Measurements from ENCODE around the gene FYB2. TPM values are rescaled to one million over a fixed set of nuclear protein-coding genes. Genes with fewer than 3 reads are reported as not detected.
"Not testable (repeated sequence)": the region's sequence is repeated elsewhere in the genome, so short reads cannot be mapped to it uniquely, and the experiment has no call there.

FYB2 gene
- polyA plus RNA-seq, 2 donors = 0.24 to 2.0 TPM

- Histone ChIP-seq H3K27me3 (ENCODE audit: control insufficient read depth in 1 of 2, insufficient read depth in 2 of 2, low read length in 2 of 2) (no peaks in the 10 kb centered on the region), H3K36me3 (ENCODE audit: control insufficient read depth in 2 of 2, insufficient read depth in 2 of 2, low read length in 1 of 2) (no peaks in the 10 kb centered on the region), H3K9me3 (ENCODE audit: control insufficient read depth in 2 of 2, insufficient read depth in 1 of 2, low read depth in 1 of 2, low read length in 1 of 2) (no peaks in the 10 kb centered on the region), H3K4me3 (ENCODE audit: low read depth in 1 of 2, low read length in 2 of 2) (no peak overlapping the region), H3K4me1 (ENCODE audit: control insufficient read depth in 2 of 2, insufficient read depth in 2 of 2, low read length in 1 of 2) (no peaks in the 10 kb centered on the region), H3K27ac (ENCODE audit: low read depth in 2 of 2, low read length in 1 of 2) (no peak overlapping the region)
- WGBS, 2 donors = 41 to 58% methylated on average over 3 of the region's 3 CpGs
Measured at GRCh38 chr1:56780128-56780750, 39.0 kb downstream of the FYB2 start.

DNA sequence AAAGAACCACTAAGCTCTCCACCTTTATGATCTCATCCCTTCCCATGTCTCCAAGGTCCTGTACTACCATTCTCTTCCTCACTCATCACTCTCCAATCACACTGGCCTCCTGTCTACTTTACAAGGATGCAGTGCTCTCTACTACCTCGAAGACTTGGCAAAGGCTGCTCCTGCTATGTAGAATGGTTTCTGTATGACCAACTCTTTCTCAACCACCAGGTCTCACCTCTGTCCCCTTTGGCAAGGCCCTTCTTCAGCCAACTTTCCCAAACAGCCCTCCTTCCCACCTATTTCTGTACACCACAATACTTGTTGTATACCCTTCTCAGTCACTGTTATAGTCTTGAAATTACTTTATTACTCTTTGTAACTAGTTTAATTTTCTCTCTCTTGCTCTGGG lies 41.2 kb downstream of the FYB2 start:
- Histone ChIP-seq H3K36me3 (ENCODE audit: control insufficient read depth in 2 of 2, insufficient read depth in 2 of 2, low read length in 1 of 2) (no peaks in the 10 kb centered on the region), H3K4me3 (ENCODE audit: low read depth in 1 of 2, low read length in 2 of 2) (no peak overlapping the region), H3K27me3 (ENCODE audit: control insufficient read depth in 1 of 2, insufficient read depth in 2 of 2, low read length in 2 of 2) (no peaks in the 10 kb centered on the region), H3K27ac (ENCODE audit: low read depth in 2 of 2, low read length in 1 of 2) (no peak overlapping the region), H3K4me1 (ENCODE audit: control insufficient read depth in 2 of 2, insufficient read depth in 2 of 2, low read length in 1 of 2) (no peaks in the 10 kb centered on the region), H3K9me3 (ENCODE audit: control insufficient read depth in 2 of 2, insufficient read depth in 1 of 2, low read depth in 1 of 2, low read length in 1 of 2) (no peaks in the 10 kb centered on the region)
- WGBS, 2 donors = 76 to 85% methylated on average over 1 of the region's 1 CpG

DNA sequence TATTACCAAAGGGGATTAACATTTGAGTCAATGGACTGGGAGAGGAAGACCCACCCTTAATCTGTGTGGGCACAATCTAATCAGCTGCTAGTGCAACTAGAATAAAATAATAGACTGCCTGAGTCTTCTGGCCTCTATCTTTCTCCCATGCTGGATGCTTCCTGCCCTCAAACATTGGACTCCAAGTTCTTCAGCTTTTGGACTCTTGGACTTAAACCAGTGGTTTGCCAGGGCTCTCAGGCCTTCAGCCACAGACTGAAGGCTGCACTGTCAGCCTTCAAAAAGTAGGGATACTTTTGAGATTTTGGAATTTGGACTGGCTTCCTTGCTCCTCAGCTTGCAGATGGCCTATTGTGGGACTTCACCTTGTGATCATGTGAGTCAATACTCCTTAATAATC lies 44.5 kb downstream of the FYB2 start:
- H3K27ac ChIP-seq (ENCODE audit: low read depth in 2 of 2, low read length in 1 of 2); H3K36me3 ChIP-seq (ENCODE audit: control insufficient read depth in 2 of 2, insufficient read depth in 2 of 2, low read length in 1 of 2); H3K4me1 ChIP-seq (ENCODE audit: control insufficient read depth in 2 of 2, insufficient read depth in 2 of 2, low read length in 1 of 2); H3K9me3 ChIP-seq (ENCODE audit: control insufficient read depth in 2 of 2, insufficient read depth in 1 of 2, low read depth in 1 of 2, low read length in 1 of 2); H3K4me3 ChIP-seq (ENCODE audit: low read depth in 1 of 2, low read length in 2 of 2); H3K27me3 ChIP-seq (ENCODE audit: control insufficient read depth in 1 of 2, insufficient read depth in 2 of 2, low read length in 2 of 2): not testable (repeated sequence)

- Histone ChIP-seq H3K9me3 (ENCODE audit: control insufficient read depth in 2 of 2, insufficient read depth in 1 of 2, low read depth in 1 of 2, low read length in 1 of 2) (no peaks in the 10 kb centered on the region), H3K27ac (ENCODE audit: low read depth in 2 of 2, low read length in 1 of 2) (no peak overlapping the region), H3K36me3 (ENCODE audit: control insufficient read depth in 2 of 2, insufficient read depth in 2 of 2, low read length in 1 of 2) (no peaks in the 10 kb centered on the region), H3K4me3 (ENCODE audit: low read depth in 1 of 2, low read length in 2 of 2) (no peak overlapping the region), H3K27me3 (ENCODE audit: control insufficient read depth in 1 of 2, insufficient read depth in 2 of 2, low read length in 2 of 2) (no peaks in the 10 kb centered on the region), H3K4me1 (ENCODE audit: control insufficient read depth in 2 of 2, insufficient read depth in 2 of 2, low read length in 1 of 2) (no peaks in the 10 kb centered on the region)
- WGBS, 2 donors = 57 to 65% methylated on average over 6 of the region's 6 CpGs
Measured at GRCh38 chr1:56774067-56774609, 45.1 kb downstream of the FYB2 start.

GRCh38 chr1:56773341-56774066 lies 45.7 kb downstream of the FYB2 start:
- Histone ChIP-seq H3K27ac (ENCODE audit: low read depth in 2 of 2, low read length in 1 of 2) (no peak overlapping the region), H3K36me3 (ENCODE audit: control insufficient read depth in 2 of 2, insufficient read depth in 2 of 2, low read length in 1 of 2) (no peaks in the 10 kb centered on the region), H3K27me3 (ENCODE audit: control insufficient read depth in 1 of 2, insufficient read depth in 2 of 2, low read length in 2 of 2) (no peaks in the 10 kb centered on the region), H3K4me1 (ENCODE audit: control insufficient read depth in 2 of 2, insufficient read depth in 2 of 2, low read length in 1 of 2) (no peaks in the 10 kb centered on the region), H3K4me3 (ENCODE audit: low read depth in 1 of 2, low read length in 2 of 2) (no peak overlapping the region), H3K9me3 (ENCODE audit: control insufficient read depth in 2 of 2, insufficient read depth in 1 of 2, low read depth in 1 of 2, low read length in 1 of 2) (no peaks in the 10 kb centered on the region)
- 69 to 73% methylated on average over 2 of the region's 2 CpGs for WGBS, 2 donors

GRCh38 chr1:56771717-56772116 lies 47.5 kb downstream of the FYB2 start:
- Histone ChIP-seq H3K4me1 (ENCODE audit: control insufficient read depth in 2 of 2, insufficient read depth in 2 of 2, low read length in 1 of 2) (no peaks in the 10 kb centered on the region), H3K4me3 (ENCODE audit: low read depth in 1 of 2, low read length in 2 of 2) (no peak overlapping the region), H3K27me3 (ENCODE audit: control insufficient read depth in 1 of 2, insufficient read depth in 2 of 2, low read length in 2 of 2) (no peaks in the 10 kb centered on the region), H3K36me3 (ENCODE audit: control insufficient read depth in 2 of 2, insufficient read depth in 2 of 2, low read length in 1 of 2) (no peaks in the 10 kb centered on the region), H3K9me3 (ENCODE audit: control insufficient read depth in 2 of 2, insufficient read depth in 1 of 2, low read depth in 1 of 2, low read length in 1 of 2) (no peaks in the 10 kb centered on the region), H3K27ac (ENCODE audit: low read depth in 2 of 2, low read length in 1 of 2) (no peak overlapping the region)
- 80% methylated on average over 3 of the region's 3 CpGs for WGBS, 2 donors

GRCh38 chr1:56758794-56759193 lies 60.4 kb downstream of the FYB2 start:
- Histone ChIP-seq H3K27ac (ENCODE audit: low read depth in 2 of 2, low read length in 1 of 2) (no peak overlapping the region), H3K4me1 (ENCODE audit: control insufficient read depth in 2 of 2, insufficient read depth in 2 of 2, low read length in 1 of 2) (no peaks in the 10 kb centered on the region), H3K36me3 (ENCODE audit: control insufficient read depth in 2 of 2, insufficient read depth in 2 of 2, low read length in 1 of 2) (no peaks in the 10 kb centered on the region), H3K9me3 (ENCODE audit: control insufficient read depth in 2 of 2, insufficient read depth in 1 of 2, low read depth in 1 of 2, low read length in 1 of 2) (no peaks in the 10 kb centered on the region), H3K27me3 (ENCODE audit: control insufficient read depth in 1 of 2, insufficient read depth in 2 of 2, low read length in 2 of 2) (no peaks in the 10 kb centered on the region), H3K4me3 (ENCODE audit: low read depth in 1 of 2, low read length in 2 of 2) (no peak overlapping the region)
- 20 to 33% methylated on average over 3 of the region's 3 CpGs for WGBS, 2 donors

DNA sequence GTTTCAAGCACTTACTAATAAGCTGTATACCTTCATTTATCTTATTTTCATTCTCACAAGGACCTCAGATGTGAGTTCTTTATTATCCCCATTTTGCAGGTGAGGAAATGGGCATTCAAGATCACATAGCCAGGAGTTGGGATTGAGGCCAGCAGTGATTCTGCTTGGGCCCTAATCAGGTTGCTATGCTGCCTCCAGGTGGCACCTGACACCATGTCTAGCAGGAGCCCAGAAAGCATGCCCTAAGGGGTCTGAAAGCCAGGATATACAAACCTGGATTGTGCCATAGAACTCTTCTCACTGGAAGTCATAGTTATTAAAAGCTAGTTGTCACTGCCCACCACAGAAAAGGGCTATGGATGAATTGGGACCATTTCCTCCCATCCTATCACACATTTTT lies 61.1 kb downstream of the FYB2 start:
- no peak overlapping the region for H3K4me3 ChIP-seq (ENCODE audit: low read depth in 1 of 2, low read length in 2 of 2)
- H3K36me3 ChIP-seq (ENCODE audit: control insufficient read depth in 2 of 2, insufficient read depth in 2 of 2, low read length in 1 of 2) = no peaks in the 10 kb centered on the region
- H3K4me1 ChIP-seq (ENCODE audit: control insufficient read depth in 2 of 2, insufficient read depth in 2 of 2, low read length in 1 of 2) = no peaks in the 10 kb centered on the region
- no peaks in the 10 kb centered on the region for H3K9me3 ChIP-seq (ENCODE audit: control insufficient read depth in 2 of 2, insufficient read depth in 1 of 2, low read depth in 1 of 2, low read length in 1 of 2)
- no peak overlapping the region for H3K27ac ChIP-seq (ENCODE audit: low read depth in 2 of 2, low read length in 1 of 2)
- no peaks in the 10 kb centered on the region for H3K27me3 ChIP-seq (ENCODE audit: control insufficient read depth in 1 of 2, insufficient read depth in 2 of 2, low read length in 2 of 2)

GRCh38 chr1:56755911-56756310 lies 63.3 kb downstream of the FYB2 start:
- 83 to 91% methylated on average over 2 of the region's 2 CpGs for WGBS, 2 donors
- Histone ChIP-seq H3K27ac (ENCODE audit: low read depth in 2 of 2, low read length in 1 of 2) (no peak overlapping the region), H3K36me3 (ENCODE audit: control insufficient read depth in 2 of 2, insufficient read depth in 2 of 2, low read length in 1 of 2) (no peaks in the 10 kb centered on the region), H3K9me3 (ENCODE audit: control insufficient read depth in 2 of 2, insufficient read depth in 1 of 2, low read depth in 1 of 2, low read length in 1 of 2) (no peaks in the 10 kb centered on the region), H3K27me3 (ENCODE audit: control insufficient read depth in 1 of 2, insufficient read depth in 2 of 2, low read length in 2 of 2) (no peaks in the 10 kb centered on the region), H3K4me3 (ENCODE audit: low read depth in 1 of 2, low read length in 2 of 2) (no peak overlapping the region), H3K4me1 (ENCODE audit: control insufficient read depth in 2 of 2, insufficient read depth in 2 of 2, low read length in 1 of 2) (no peaks in the 10 kb centered on the region)
